Subcutaneous adipose tissue (tissue), 4 donors: ENCODE data around the gene TNFAIP8L3. TPM values are rescaled to one million over a fixed set of nuclear protein-coding genes. Genes with fewer than 3 reads are reported as not detected.

Experiments used
- total RNA-seq, 4 donors: library from RNA; depleted of rRNA; stranded (reverse); fragments of >200 nt; gene quantifications; one replicate each; pipeline ENCODE4 v1.1.0, GENCODE V29; 2016
- TF ChIP-seq, protein P1 (sequence below): fragments of 450-650 bp; IDR thresholded peaks from one replicate; pipeline ENCODE4 v1.5.1; 2016; ENCODE audit warnings: low read depth, mild to moderate bottlenecking, control low read depth, antibody characterized with exemption, moderate library complexity

Gene TNFAIP8L3
- total RNA-seq, 4 donors from 2014 or later, result 1.7 to 8.0 (median 4.8) TPM

DNA sequence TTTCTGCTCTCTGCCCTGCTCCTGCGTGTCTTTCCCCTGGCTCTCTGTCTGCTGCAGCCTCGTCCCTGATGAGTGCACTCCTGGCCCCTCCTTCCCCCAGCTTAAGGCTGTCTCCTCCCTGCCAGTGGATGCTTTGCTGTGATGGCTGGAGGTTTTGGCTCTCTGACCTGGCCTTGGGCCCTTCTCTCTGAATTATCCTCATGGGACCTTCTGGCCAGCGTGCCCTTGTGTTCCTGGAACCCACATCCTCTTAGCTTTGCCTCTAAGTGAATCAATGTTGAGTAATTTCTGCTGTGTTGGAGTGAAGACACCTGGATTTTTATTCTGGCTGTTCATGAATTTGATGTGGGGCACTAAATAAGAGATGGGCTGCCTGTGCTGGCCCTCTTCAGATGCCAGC lies 9.8 kb upstream of the TNFAIP8L3 start:
- TF ChIP-seq, protein P1, sequence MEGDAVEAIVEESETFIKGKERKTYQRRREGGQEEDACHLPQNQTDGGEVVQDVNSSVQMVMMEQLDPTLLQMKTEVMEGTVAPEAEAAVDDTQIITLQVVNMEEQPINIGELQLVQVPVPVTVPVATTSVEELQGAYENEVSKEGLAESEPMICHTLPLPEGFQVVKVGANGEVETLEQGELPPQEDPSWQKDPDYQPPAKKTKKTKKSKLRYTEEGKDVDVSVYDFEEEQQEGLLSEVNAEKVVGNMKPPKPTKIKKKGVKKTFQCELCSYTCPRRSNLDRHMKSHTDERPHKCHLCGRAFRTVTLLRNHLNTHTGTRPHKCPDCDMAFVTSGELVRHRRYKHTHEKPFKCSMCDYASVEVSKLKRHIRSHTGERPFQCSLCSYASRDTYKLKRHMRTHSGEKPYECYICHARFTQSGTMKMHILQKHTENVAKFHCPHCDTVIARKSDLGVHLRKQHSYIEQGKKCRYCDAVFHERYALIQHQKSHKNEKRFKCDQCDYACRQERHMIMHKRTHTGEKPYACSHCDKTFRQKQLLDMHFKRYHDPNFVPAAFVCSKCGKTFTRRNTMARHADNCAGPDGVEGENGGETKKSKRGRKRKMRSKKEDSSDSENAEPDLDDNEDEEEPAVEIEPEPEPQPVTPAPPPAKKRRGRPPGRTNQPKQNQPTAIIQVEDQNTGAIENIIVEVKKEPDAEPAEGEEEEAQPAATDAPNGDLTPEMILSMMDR, result no peak

DNA sequence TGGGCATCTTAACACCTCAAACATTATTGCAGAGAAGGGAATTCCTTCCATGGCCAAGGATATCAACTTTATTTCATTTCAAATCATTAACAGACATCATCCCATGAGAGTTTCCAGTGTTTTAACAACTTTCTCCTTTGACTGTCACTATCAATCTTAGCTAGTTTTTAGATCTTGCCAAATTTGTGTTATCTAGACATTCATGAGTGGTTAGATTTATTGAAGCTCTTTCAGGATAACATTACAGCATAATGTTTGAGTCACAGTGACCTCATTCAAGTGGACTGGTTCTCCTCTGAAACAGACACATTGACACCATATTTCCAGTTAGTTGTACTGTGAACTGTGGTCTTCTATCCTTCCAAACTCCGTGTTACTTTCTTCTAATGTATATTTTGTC lies 8.6 kb upstream of the TNFAIP8L3 start:
- TF ChIP-seq, protein P1, result no peak

DNA sequence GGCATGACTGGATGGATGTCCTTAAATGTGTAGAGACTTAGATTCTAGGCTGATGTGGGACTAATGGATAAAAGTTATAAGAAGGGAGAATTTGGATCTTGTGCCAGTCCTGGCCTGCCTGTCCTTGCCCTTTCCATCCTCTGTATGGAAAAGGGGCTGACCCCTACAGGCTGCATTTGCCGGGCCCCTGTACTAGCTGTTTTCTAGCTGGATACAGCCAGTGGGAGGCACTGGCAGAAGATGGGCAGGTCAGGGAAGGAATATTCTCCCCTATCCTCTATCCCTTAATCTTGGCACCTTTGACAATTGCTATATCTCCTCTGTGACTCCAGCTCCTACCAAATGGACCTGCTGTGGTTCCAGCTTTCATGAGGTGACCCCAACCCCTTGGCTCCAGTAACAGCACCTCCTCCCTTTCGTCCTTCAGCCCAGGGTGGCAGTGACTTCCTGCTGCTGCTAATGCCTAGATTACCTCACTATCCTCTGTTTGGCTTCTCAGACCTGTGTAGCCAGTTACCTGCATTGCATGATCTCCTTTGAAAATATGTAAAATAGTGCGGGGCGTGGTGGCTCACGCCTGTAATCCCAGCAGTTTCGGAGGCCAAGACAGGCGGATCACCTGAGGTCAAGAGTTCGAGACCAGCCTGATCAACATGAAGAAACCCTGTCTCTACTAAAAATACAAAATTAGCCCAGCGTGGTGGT lies 6.2 kb upstream of the TNFAIP8L3 start:
- TF ChIP-seq, protein P1, result no peak

DNA sequence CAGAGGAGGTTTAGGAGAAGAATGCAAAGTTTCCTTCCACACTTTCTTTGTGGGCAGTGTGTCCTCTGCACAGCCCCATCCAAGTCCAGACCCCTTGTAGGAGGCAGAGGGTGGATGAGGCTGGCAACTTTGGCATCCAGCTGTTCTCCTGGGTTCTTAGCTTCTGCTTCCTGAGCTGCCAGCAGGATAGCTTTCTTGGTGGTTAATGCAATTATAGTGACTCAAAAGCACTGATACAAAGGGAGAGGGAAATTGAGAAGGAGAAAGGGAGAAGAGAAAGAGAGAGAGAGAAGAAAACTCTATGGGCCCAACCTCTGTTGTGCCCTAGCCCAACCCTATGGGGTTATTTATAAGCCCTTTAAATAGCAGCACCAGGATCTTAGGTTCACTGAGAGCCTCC lies 4.5 kb upstream of the TNFAIP8L3 start:
- TF ChIP-seq, protein P1, result no peak

DNA sequence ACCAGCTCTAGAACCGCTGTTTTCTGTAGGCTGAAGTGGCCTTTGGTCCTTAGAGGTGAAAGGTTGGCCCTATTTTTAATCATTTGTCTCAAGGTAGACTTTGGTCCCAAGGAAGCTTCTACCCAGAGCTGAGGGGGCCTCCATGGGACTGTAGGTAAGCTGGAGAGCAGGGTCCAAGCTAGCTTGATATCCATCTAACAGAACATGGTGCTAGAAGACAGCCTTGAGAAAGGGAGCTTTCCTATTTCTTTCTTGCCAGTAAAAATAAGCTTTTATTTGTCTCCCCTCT lies 3.6 kb upstream of the TNFAIP8L3 start:
- TF ChIP-seq, protein P1, result no peak

DNA sequence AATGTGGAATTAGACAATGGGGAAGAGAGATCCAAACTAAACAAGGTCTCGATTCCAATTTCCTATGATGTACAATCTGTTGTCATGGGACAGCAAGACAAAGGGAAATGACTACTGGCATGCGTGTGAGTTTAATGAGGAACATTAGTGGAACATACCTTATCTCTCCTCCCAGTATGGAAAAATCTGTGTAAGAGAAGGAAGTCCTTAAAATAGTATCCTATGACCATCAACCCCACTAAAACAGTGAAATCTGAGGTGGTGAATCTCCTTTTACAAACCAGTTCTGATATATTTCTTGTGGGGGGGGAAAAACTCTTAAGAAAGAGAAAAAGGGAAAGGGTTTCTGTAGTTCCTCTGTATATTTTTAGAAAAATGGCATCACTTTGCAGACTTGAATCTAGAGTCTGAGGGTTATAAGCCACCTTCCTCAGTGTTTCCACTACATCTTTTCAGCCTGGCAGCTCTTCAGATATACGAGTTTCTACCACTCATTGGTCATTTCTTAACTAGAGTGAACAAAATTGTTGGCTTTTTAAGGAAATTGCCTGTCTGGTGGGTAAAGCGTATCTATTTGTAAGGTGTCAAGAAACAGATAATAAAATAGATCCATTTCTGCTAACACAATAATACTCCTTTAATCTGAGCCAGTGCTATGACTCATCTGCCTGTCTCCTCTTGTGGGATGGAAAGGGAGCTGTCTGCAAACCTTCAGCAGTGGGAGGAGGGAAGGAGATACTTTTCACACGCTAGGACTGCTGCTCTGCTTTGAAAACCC lies 3.0 kb upstream of the TNFAIP8L3 start:
- TF ChIP-seq, protein P1, result no peak

DNA sequence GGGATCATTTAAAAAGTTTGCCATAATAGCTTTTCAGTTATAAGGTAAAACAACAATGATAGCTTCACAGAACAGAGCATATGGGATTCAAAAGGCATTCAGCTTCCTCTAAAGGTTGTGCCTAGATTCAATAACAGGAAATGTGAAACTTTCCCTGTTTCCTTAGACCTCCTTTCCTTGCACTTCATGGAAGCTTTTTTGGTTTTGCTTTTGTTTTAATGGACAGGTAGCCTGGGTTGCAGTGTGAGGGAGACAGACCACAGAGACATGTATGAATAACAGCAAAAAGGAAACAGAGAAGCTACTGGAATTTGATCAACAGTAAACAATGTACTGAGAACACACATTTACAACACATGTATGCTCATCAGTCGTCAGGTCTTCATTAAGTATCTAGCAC lies 2.3 kb upstream of the TNFAIP8L3 start:
- TF ChIP-seq, protein P1, result no peak
